H9 (cell line): ENCODE data around the gene EPC1. TPM values are rescaled to one million over a fixed set of nuclear protein-coding genes. Genes with fewer than 3 reads are reported as not detected.

Source experiments
- DNase-seq: peaks from one replicate; pipeline ENCODE4 v3.0.0-alpha.2; 2017
- H2AFZ ChIP-seq: one replicate; pipeline ENCODE4 v1.6.1; 2013; ENCODE audit warnings: mild to moderate bottlenecking, low read length, control low read depth, moderate library complexity
- H2AK5ac ChIP-seq: 2 replicates; pipeline ENCODE4 v1.6.1; 2013; ENCODE audit warnings: low read length, control low read depth, mixed read lengths; ENCODE audit not compliant: insufficient read length
- H2BK120ac ChIP-seq: one replicate; pipeline ENCODE4 v1.6.1; 2013; ENCODE audit warnings: low read depth, mild to moderate bottlenecking, low read length, control low read depth, inconsistent platforms; ENCODE audit not compliant: poor library complexity, severe bottlenecking
- H2BK12ac ChIP-seq: 2 replicates; pipeline ENCODE4 v1.6.1; 2013; ENCODE audit warnings: low read length, control low read depth, mixed read lengths, low read depth; ENCODE audit not compliant: insufficient read length
- H2BK15ac ChIP-seq: 2 replicates; pipeline ENCODE4 v1.6.1; 2013; ENCODE audit warnings: low read depth, low read length, control low read depth
- H2BK20ac ChIP-seq: one replicate; pipeline ENCODE4 v1.6.1; 2013; ENCODE audit warnings: low read depth, mild to moderate bottlenecking, low read length, control low read depth, inconsistent platforms; ENCODE audit not compliant: poor library complexity, severe bottlenecking
- H2BK5ac ChIP-seq: 2 replicates; pipeline ENCODE4 v1.6.1; 2013; ENCODE audit warnings: low read length, control low read depth, mixed read lengths; ENCODE audit not compliant: insufficient read length
- H3K14ac ChIP-seq: 2 replicates; pipeline ENCODE4 v1.6.1; 2013; ENCODE audit warnings: low read length, control low read depth; ENCODE audit not compliant: insufficient read depth
- H3K18ac ChIP-seq: 2 replicates; pipeline ENCODE4 v1.6.1; 2013; ENCODE audit warnings: low read depth, mild to moderate bottlenecking, mixed read lengths, low read length, control low read depth; ENCODE audit not compliant: insufficient read length
- H3K23ac ChIP-seq: 2 replicates; pipeline ENCODE4 v1.6.1; 2013; ENCODE audit warnings: low read length, control low read depth, mixed read lengths, low read depth; ENCODE audit not compliant: insufficient read length
- H3K23me2 ChIP-seq: 2 replicates; pipeline ENCODE4 v1.6.1; 2013; ENCODE audit warnings: low read depth, mild to moderate bottlenecking, mixed read lengths, low read length, control low read depth; ENCODE audit not compliant: insufficient read length, poor library complexity, severe bottlenecking
- H3K27ac ChIP-seq: 2 replicates; pipeline ENCODE4 v1.5.1; 2013; ENCODE audit warnings: low read length, control low read depth, mixed read lengths, low read depth; ENCODE audit not compliant: insufficient read length
- H3K27me3 ChIP-seq: 2 replicates; pipeline ENCODE4 v1.6.1; 2013; ENCODE audit warnings: low read length, control low read depth, inconsistent platforms; ENCODE audit not compliant: insufficient read depth
- H3K4ac ChIP-seq: 2 replicates; pipeline ENCODE4 v1.6.1; 2013; ENCODE audit warnings: low read depth, mild to moderate bottlenecking, control low read depth, inconsistent platforms, low read length, moderate library complexity
- H3K4me1 ChIP-seq: 2 replicates; pipeline ENCODE4 v1.6.1; 2013; ENCODE audit warnings: low read length, control low read depth, inconsistent platforms; ENCODE audit not compliant: insufficient read depth
- H3K4me2 ChIP-seq: 2 replicates; pipeline ENCODE4 v1.6.1; 2013; ENCODE audit warnings: low read length, control low read depth, mixed read lengths; ENCODE audit not compliant: insufficient read length, insufficient read depth
- H3K56ac ChIP-seq: 2 replicates; pipeline ENCODE4 v1.6.1; 2013; ENCODE audit warnings: low read depth, mild to moderate bottlenecking, mixed read lengths, low read length, control low read depth; ENCODE audit not compliant: insufficient read length
- H3K79me1 ChIP-seq: 2 replicates; pipeline ENCODE4 v1.6.1; 2013; ENCODE audit warnings: low read depth, mild to moderate bottlenecking, moderate library complexity, low read length, control low read depth, inconsistent platforms; ENCODE audit not compliant: insufficient read depth, poor library complexity, severe bottlenecking
- H3K79me2 ChIP-seq: 2 replicates; pipeline ENCODE4 v1.6.1; 2013; ENCODE audit warnings: low read length, control low read depth, inconsistent platforms; ENCODE audit not compliant: insufficient read depth
- H3K9ac ChIP-seq: 2 replicates; pipeline ENCODE4 v1.6.1; 2013; ENCODE audit warnings: low read length, control low read depth, mixed read lengths; ENCODE audit not compliant: insufficient read length; ENCODE audit errors: extremely low read depth
- H3K9me3 ChIP-seq: one replicate; pipeline ENCODE4 v1.6.1; 2013; ENCODE audit warnings: low read depth, low read length, inconsistent platforms; ENCODE audit not compliant: control insufficient read depth
- H3T11ph ChIP-seq: one replicate; pipeline ENCODE4 v1.6.1; 2013; ENCODE audit warnings: mild to moderate bottlenecking, low read length, control low read depth, inconsistent platforms
- H4K20me1 ChIP-seq: one replicate; pipeline ENCODE4 v1.6.1; 2013; ENCODE audit not compliant: control insufficient read depth, insufficient read length, insufficient read depth
- H4K5ac ChIP-seq: 2 replicates; pipeline ENCODE4 v1.6.1; 2013; ENCODE audit warnings: low read depth, mild to moderate bottlenecking, mixed read lengths, low read length, control low read depth; ENCODE audit not compliant: insufficient read length
- H4K8ac ChIP-seq: replicated peaks from 2 replicates; pipeline ENCODE4 v1.6.1; 2013; ENCODE audit warnings: low read length, control low read depth, mixed read lengths, low read depth; ENCODE audit not compliant: insufficient read length
- H4K91ac ChIP-seq: 2 replicates; pipeline ENCODE4 v1.6.1; 2013; ENCODE audit warnings: low read depth, mild to moderate bottlenecking, moderate library complexity, mixed read lengths, low read length, control low read depth; ENCODE audit not compliant: insufficient read length
- H3K27ac Mint-ChIP-seq, 3 experiments: 2 replicates in 2 of 3; 3 replicates in 1 of 3; pipeline ENCODE4 v1.8.0; 2020 to 2021; ENCODE audit warnings: mixed read lengths in 3 of 3, mild to moderate bottlenecking in 1 of 3, moderate library complexity in 1 of 3
- H3K27me3 Mint-ChIP-seq: 2 replicates; pipeline ENCODE4 v1.8.0; 2021; ENCODE audit warnings: low read depth, mild to moderate bottlenecking, moderate library complexity, mixed read lengths
- H3K36me3 Mint-ChIP-seq, 3 experiments: 2 replicates in 2 of 3; 3 replicates in 1 of 3; pipeline ENCODE4 v1.8.0; 2020 to 2021; ENCODE audit warnings: low read depth in 3 of 3, mixed read lengths in 3 of 3; ENCODE audit not compliant: insufficient read depth in 1 of 3
- H3K4me1 Mint-ChIP-seq, 2 experiments: 2 replicates each; pipeline ENCODE4 v1.8.0; 2020; ENCODE audit warnings: mixed read lengths in 2 of 2
- H3K4me3 Mint-ChIP-seq, 2 experiments: 2 replicates in 1 of 2; 3 replicates in 1 of 2; pipeline ENCODE4 v1.8.0; 2020 to 2021; ENCODE audit warnings: mild to moderate bottlenecking in 2 of 2, mixed read lengths in 2 of 2, moderate library complexity in 1 of 2
- H3K9me3 Mint-ChIP-seq, 2 experiments: 2 replicates in 1 of 2; 3 replicates in 1 of 2; pipeline ENCODE4 v1.8.0; 2020; ENCODE audit warnings: mild to moderate bottlenecking in 2 of 2, mixed read lengths in 2 of 2, moderate library complexity in 1 of 2
- WGBS: extraction: QIAGEN DNeasy Blood & Tissue Kit; methylation state at CpG from one replicate; pipeline ENCODE4 v1.1.7; 2013; ENCODE audit warnings: missing lambda C conversion rate, low lambda C conversion rate, mixed read lengths; ENCODE audit not compliant: insufficient read length; ENCODE audit errors: extremely low coverage; 5-methylcytosine and 5-hydroxymethylcytosine counted together
- total RNA-seq: library from RNA; stranded (reverse); gene quantifications from 2 replicates; pipeline ENCODE4 v1.2.1, GENCODE V29; 2021
- TF ChIP-seq, protein P1 (sequence below): fragments of 200-600 bp; sonication (generic); conservative IDR thresholded peaks from 3 replicates; pipeline ENCODE4 v1.8.0; 2021; ENCODE audit warnings: antibody characterized with exemption, mild to moderate bottlenecking

The EPC1 gene
- total RNA-seq, 1 experiment from 2014 or later, result 32.5 TPM

DNA sequence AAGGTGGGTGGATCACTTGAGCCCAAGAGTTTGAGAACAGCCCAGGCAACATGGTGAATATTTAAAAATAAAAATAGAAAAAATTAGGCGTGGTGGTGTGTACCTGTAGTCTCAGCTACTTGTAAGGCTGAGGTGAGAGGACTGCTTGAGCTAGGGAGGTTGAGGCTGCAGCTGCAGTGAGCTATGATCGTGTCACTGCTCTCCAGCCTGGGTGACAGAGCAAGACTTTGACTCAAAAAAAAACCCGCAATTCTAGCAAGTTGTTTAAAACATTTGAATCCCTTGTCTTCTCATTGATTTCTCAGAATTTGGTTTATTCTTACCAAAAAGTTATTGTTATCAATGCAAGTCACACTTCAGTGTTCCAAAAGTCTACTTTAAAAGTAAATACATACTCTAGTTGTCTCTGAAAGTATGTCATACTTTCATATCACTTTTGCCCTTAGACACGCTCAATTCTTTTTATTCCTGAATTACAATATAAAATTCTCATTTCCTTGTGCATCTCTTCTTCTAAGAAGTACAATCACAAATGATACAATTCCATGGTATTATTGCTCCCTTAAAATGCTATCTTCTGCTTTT lies 6.3 kb downstream of the EPC1 start:
- Mint-ChIP-seq H3K4me1 (peaks cover 48 to 62% of the 10 kb centered on the region in 2 experiments), H3K9me3 (no peaks in the 10 kb centered on the region), H3K27me3 (no peaks in the 10 kb centered on the region), H3K4me3 (no peak overlapping the region), H3K27ac (no peak overlapping the region), H3K36me3 (peaks cover 4 to 14% (median 12%) of the 10 kb centered on the region in 3 experiments; a peak in 6 of 7 replicates)
- H3K27ac ChIP-seq, result no peak overlapping the region
- no peaks in the 10 kb centered on the region for H3K4me1 ChIP-seq
- H4K5ac ChIP-seq, result no peak overlapping the region
- H4K8ac ChIP-seq, result no peak overlapping the region
- H3K23me2 ChIP-seq, result no peaks in the 10 kb centered on the region
- no peak overlapping the region for H3K4ac ChIP-seq
- WGBS, result no CpG with 5 or more reads among the region's 4 CpGs
- H2AK5ac ChIP-seq, result no peak overlapping the region
- H3K56ac ChIP-seq, result no peak overlapping the region
- peaks cover 6% of the 10 kb centered on the region for H3K79me1 ChIP-seq
- no peak overlapping the region for H2BK20ac ChIP-seq
- no peak overlapping the region for H2BK5ac ChIP-seq
- peaks cover 53% of the 10 kb centered on the region for H3K79me2 ChIP-seq
- H4K20me1 ChIP-seq, result no peaks in the 10 kb centered on the region
- no peak overlapping the region for H4K91ac ChIP-seq
- no peaks in the 10 kb centered on the region for H3K27me3 ChIP-seq
- no peak for DNase-seq
- H3K9me3 ChIP-seq, result no peaks in the 10 kb centered on the region
- H3K18ac ChIP-seq, result no peak overlapping the region
- no peak overlapping the region for H3K4me2 ChIP-seq
- no peak overlapping the region for H2BK15ac ChIP-seq
- no peak overlapping the region for H2AFZ ChIP-seq
- no peak overlapping the region for H3K9ac ChIP-seq
- TF ChIP-seq, protein P1, sequence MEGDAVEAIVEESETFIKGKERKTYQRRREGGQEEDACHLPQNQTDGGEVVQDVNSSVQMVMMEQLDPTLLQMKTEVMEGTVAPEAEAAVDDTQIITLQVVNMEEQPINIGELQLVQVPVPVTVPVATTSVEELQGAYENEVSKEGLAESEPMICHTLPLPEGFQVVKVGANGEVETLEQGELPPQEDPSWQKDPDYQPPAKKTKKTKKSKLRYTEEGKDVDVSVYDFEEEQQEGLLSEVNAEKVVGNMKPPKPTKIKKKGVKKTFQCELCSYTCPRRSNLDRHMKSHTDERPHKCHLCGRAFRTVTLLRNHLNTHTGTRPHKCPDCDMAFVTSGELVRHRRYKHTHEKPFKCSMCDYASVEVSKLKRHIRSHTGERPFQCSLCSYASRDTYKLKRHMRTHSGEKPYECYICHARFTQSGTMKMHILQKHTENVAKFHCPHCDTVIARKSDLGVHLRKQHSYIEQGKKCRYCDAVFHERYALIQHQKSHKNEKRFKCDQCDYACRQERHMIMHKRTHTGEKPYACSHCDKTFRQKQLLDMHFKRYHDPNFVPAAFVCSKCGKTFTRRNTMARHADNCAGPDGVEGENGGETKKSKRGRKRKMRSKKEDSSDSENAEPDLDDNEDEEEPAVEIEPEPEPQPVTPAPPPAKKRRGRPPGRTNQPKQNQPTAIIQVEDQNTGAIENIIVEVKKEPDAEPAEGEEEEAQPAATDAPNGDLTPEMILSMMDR, result no peak
- no peak overlapping the region for H2BK12ac ChIP-seq
- H3K23ac ChIP-seq, result no peak overlapping the region
- H2BK120ac ChIP-seq, result no peak overlapping the region
- H3K14ac ChIP-seq, result no peak overlapping the region
- H3T11ph ChIP-seq, result no peak overlapping the region
